Ascending aorta (tissue), 2 donors: Measurements from ENCODE around the gene SEMA5A. TPM values are rescaled to one million over a fixed set of nuclear protein-coding genes. Genes with fewer than 3 reads are reported as not detected.

ENCODE experiments used
- DNase-seq, 2 donors: peaks; one replicate each; pipeline ENCODE4 v3.0.0-alpha.2; 2019; ENCODE audit warnings: low spot score in 2 of 2
- H3K27ac ChIP-seq, 2 donors: fragments of 200-600 bp; sonication (generic); one replicate each; pipeline ENCODE4 v1.5.1; 2016 to 2017; ENCODE audit warnings: mild to moderate bottlenecking in 1 of 2
- H3K27me3 ChIP-seq: fragments of 200-600 bp; sonication (generic); one replicate; pipeline ENCODE4 v1.5.1; 2017
- H3K36me3 ChIP-seq, 2 donors: fragments of 200-600 bp; sonication (generic); one replicate each; pipeline ENCODE4 v1.5.1; 2016
- H3K4me1 ChIP-seq, 2 donors: fragments of 200-600 bp; sonication (generic); one replicate each; pipeline ENCODE4 v1.5.1; 2016 to 2017; ENCODE audit warnings: mild to moderate bottlenecking in 1 of 2
- H3K4me3 ChIP-seq, 2 donors: fragments of 200-600 bp; sonication (generic); one replicate each; pipeline ENCODE4 v1.5.1; 2016 to 2017; ENCODE audit warnings: mild to moderate bottlenecking in 1 of 2
- H3K9me3 ChIP-seq, 2 donors: fragments of 200-600 bp; sonication (generic); one replicate each; pipeline ENCODE4 v1.5.1; 2016
- intact Hi-C: fragments of 100-400 bp; cut with DNase I; formaldehyde crosslinking; loops from one replicate; pipeline ENCODE4 v1.15.1; 2023
- total RNA-seq: library from RNA; depleted of rRNA; stranded (reverse); fragments of >200 nt; gene quantifications from one replicate; pipeline ENCODE4 v1.1.0, GENCODE V29; 2016
- TF ChIP-seq, protein P1 (sequence below), 3 experiments: fragments of 200-600 bp in 2 of 3; fragments of 450-650 bp in 1 of 3; sonication (generic) in 2 of 3; IDR thresholded peaks; one replicate each; pipeline ENCODE4 v1.5.1; 2016 to 2019; ENCODE audit warnings: antibody characterized with exemption in 3 of 3, mild to moderate bottlenecking in 1 of 3, moderate library complexity in 1 of 3

The SEMA5A gene
- total RNA-seq, 1 donor from 2014 or later, result 18.4 TPM

DNA sequence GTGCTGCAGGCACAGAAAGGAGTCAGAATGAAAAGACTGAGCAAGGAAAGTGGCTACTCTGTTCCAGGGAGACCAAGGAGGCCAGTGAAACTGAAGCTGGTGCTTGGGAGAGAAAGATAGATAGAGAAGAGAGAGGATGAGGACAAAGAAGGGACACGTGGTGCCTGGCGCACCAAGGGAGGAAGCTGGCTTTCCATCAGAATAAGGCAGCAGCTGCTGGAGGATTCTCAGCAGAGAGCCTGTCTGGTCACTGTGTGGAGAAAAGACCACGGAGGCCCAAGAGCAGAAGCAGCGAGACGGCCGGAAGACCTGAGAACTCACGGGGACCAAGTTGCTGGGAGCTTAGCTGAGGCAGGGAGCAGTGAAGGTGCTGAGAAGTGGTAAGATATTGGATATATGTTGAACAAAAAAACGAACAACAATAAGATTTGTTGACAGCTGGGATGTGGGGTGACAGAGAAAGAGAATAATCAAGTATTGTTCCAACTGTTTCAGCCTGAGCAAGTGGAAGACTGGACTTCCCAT lies 116.1 kb downstream of the SEMA5A start:
- intact Hi-C loops, result no loop called here

DNA sequence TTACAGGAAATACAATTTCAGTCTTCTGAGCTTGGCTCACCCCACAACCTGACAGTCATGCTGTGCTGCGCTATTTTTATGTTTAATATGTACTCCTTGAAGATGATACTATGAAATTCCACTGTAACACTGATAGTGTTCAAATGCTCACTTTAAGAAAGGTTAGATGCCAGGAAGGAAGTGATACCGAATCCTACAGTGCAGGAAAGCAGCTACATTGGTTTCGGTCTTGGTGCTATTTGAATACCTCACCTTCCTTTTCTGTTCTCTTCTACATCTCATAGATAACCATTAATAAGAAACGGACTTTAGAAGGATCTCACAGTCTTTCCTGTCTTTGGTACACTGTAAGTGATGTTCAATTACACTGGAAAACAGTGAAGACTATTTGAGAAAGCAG lies 117.6 kb downstream of the SEMA5A start:
- intact Hi-C loops, result no loop called here
- Histone ChIP-seq H3K27ac (no peak overlapping the region), H3K36me3 (no peaks in the 10 kb centered on the region), H3K4me1 (peaks cover 0 to 4% of the 10 kb centered on the region in 2 donors), H3K4me3 (no peak overlapping the region), H3K9me3 (no peaks in the 10 kb centered on the region), H3K27me3 (no peaks in the 10 kb centered on the region)
- TF ChIP-seq, protein P1, sequence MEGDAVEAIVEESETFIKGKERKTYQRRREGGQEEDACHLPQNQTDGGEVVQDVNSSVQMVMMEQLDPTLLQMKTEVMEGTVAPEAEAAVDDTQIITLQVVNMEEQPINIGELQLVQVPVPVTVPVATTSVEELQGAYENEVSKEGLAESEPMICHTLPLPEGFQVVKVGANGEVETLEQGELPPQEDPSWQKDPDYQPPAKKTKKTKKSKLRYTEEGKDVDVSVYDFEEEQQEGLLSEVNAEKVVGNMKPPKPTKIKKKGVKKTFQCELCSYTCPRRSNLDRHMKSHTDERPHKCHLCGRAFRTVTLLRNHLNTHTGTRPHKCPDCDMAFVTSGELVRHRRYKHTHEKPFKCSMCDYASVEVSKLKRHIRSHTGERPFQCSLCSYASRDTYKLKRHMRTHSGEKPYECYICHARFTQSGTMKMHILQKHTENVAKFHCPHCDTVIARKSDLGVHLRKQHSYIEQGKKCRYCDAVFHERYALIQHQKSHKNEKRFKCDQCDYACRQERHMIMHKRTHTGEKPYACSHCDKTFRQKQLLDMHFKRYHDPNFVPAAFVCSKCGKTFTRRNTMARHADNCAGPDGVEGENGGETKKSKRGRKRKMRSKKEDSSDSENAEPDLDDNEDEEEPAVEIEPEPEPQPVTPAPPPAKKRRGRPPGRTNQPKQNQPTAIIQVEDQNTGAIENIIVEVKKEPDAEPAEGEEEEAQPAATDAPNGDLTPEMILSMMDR (IDR thresholded peaks at IDR 0.05), result no peak
- DNase-seq, result no peak

More for the DNA sequence above, 116.1 kb downstream of the SEMA5A start:
- Histone ChIP-seq H3K27me3 (no peaks in the 10 kb centered on the region), H3K27ac (no peak overlapping the region), H3K4me3 (no peak overlapping the region), H3K36me3 (no peaks in the 10 kb centered on the region), H3K4me1 (peaks cover 0 to 4% of the 10 kb centered on the region in 2 donors), H3K9me3 (no peaks in the 10 kb centered on the region)
- no peak for DNase-seq
- TF ChIP-seq, protein P1 (IDR thresholded peaks at IDR 0.05), result no peak

DNA sequence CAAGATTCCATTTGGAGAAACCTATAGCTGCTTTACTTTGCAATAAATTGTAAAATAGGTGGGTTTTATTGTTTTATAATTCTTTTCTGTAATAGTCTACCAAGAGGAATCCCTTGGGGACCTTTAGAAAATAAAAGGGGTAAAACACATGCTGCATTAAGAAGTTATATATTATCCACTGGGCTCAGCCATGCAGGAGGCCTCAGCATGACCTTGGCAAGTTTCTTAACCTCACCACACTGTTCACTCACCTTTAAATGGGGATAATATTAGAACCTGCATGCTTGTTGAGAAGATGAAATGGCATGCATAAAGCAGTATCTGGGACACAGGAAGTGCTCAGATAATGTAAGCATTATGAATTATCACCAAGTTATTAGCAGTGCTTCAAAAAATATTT lies 120.2 kb downstream of the SEMA5A start:
- no peaks in the 10 kb centered on the region for H3K36me3 ChIP-seq
- H3K4me1 ChIP-seq, result no peaks in the 10 kb centered on the region
- no peaks in the 10 kb centered on the region for H3K9me3 ChIP-seq
- TF ChIP-seq, protein P1 (IDR thresholded peaks at IDR 0.05), result no peak
- intact Hi-C loops, result no loop called here
- H3K27me3 ChIP-seq, result no peaks in the 10 kb centered on the region
- DNase-seq, result no peak
- H3K27ac ChIP-seq, result no peak overlapping the region
- H3K4me3 ChIP-seq, result no peak overlapping the region

DNA sequence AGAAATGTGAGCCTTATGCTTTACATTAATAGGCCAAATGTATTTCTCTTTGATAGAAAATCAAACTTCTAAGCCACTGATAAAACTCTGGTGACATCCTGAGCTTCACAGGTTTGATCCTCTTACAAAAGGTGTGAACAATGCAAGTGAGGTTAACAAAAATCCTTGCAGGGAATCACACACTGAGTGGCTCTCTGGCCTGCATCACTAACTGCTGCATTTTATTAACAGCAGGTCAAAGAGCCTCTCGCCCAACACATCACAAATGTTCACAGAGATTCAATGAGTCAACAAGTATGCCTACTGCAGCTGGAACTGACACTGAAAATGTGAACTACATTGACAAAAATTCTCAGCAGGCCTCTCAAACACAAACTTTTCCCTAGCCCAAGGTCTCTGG lies 122.3 kb downstream of the SEMA5A start:
- no peaks in the 10 kb centered on the region for H3K27me3 ChIP-seq
- H3K9me3 ChIP-seq, result no peaks in the 10 kb centered on the region
- H3K4me1 ChIP-seq, result no peaks in the 10 kb centered on the region
- no peak overlapping the region for H3K4me3 ChIP-seq
- H3K27ac ChIP-seq, result no peak overlapping the region
- intact Hi-C loops, result no loop called here
- TF ChIP-seq, protein P1 (IDR thresholded peaks at IDR 0.05), result no peak
- H3K36me3 ChIP-seq, result no peaks in the 10 kb centered on the region
- no peak for DNase-seq

DNA sequence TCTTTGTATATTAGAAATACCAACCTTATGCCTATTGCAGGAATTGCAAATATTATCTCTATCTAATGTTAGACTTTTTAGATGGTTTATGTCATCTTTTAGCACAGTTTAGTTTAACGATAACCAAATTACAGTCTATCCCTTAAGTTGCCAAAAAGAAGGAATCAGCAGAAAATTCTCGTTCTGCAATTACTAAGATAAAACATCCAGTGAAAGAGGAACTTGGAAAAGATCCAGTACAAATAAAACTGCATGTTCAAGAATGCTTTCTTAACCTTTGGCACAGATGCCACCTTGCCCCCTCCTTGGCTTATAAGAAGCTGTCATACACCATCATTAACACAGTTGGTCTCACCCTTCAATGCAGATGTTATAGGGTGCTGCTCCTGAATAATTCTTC lies 124.0 kb downstream of the SEMA5A start:
- no peaks in the 10 kb centered on the region for H3K9me3 ChIP-seq
- H3K36me3 ChIP-seq, result no peaks in the 10 kb centered on the region
- intact Hi-C loops, result no loop called here
- no peak overlapping the region for H3K27ac ChIP-seq
- no peak for DNase-seq
- H3K4me1 ChIP-seq, result no peaks in the 10 kb centered on the region
- TF ChIP-seq, protein P1 (IDR thresholded peaks at IDR 0.05), result no peak
- H3K27me3 ChIP-seq, result no peaks in the 10 kb centered on the region
- H3K4me3 ChIP-seq, result no peak overlapping the region

DNA sequence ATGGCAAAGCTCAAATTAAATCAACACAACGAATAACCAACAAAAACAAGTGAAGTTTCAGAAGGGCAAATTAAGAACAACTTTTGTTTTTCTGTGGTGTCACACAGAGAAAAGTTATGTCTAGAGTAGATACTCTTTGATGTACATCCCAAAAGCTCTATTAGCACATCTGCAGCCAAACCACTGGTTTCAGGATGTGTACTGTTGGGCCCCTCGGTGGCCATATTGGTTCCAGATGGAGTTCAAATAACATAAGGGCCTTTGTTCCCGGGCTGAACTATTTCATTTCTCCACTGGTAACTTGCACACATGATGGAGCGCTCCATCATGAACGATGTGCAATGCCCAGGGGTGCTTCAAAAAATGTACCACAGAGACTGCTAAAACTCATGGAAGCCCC lies 126.1 kb downstream of the SEMA5A start:
- Histone ChIP-seq H3K27ac (no peak overlapping the region), H3K27me3 (no peaks in the 10 kb centered on the region), H3K36me3 (no peaks in the 10 kb centered on the region), H3K4me3 (no peak overlapping the region), H3K4me1 (no peaks in the 10 kb centered on the region), H3K9me3 (no peaks in the 10 kb centered on the region)
- TF ChIP-seq, protein P1 (IDR thresholded peaks at IDR 0.05), result no peak
- DNase-seq, result no peak
- intact Hi-C loops, result no loop called here
